Mucosa of rectum (tissue), 2 donors: ENCODE measurements around the gene PDIA3.

Experiments
- H3K27ac ChIP-seq, 2 donors: one replicate each; pipeline ENCODE4 v1.7.0; 2013; ENCODE audit warnings: inconsistent platforms in 2 of 2, low read depth in 2 of 2, low read length in 2 of 2
- H3K27me3 ChIP-seq, 2 donors: one replicate each; pipeline ENCODE4 v1.7.0; 2013; ENCODE audit warnings: low read length in 2 of 2; ENCODE audit not compliant: control insufficient read depth in 2 of 2, insufficient read depth in 2 of 2
- H3K36me3 ChIP-seq, 2 donors: one replicate each; pipeline ENCODE4 v1.7.0; 2013; ENCODE audit warnings: low read length in 2 of 2; ENCODE audit not compliant: control insufficient read depth in 2 of 2, insufficient read depth in 2 of 2
- H3K4me1 ChIP-seq, 2 donors: one replicate each; pipeline ENCODE4 v1.7.0; 2013; ENCODE audit warnings: low read length in 2 of 2, mild to moderate bottlenecking in 1 of 2; ENCODE audit not compliant: control insufficient read depth in 2 of 2, insufficient read depth in 2 of 2
- H3K4me3 ChIP-seq, 2 donors: one replicate each; pipeline ENCODE4 v1.7.0; 2013; ENCODE audit warnings: low read length in 2 of 2
- H3K9ac ChIP-seq, 2 donors: one replicate each; pipeline ENCODE4 v1.7.0; 2013; ENCODE audit warnings: low read length in 2 of 2, low read depth in 1 of 2, mild to moderate bottlenecking in 1 of 2
- H3K9me3 ChIP-seq, 2 donors: one replicate each; pipeline ENCODE4 v1.7.0; 2013; ENCODE audit warnings: low read length in 2 of 2; ENCODE audit not compliant: control insufficient read depth in 2 of 2
- donor health status: healthy.
- donor health status: Normal muscosa, but diverticular disease.

PDIA3 gene

GRCh38 chr15:43776101-43776717 is 30.0 kb downstream of the PDIA3 start:
- peaks cover 14 to 28% of the 10 kb centered on the region in 2 donors for H3K4me1 ChIP-seq
- no peaks in the 10 kb centered on the region for H3K9me3 ChIP-seq
- H3K27me3 ChIP-seq = no peaks in the 10 kb centered on the region
- peak overlapping the region; percentile 89 to 94 for H3K4me3 ChIP-seq
- peaks cover 28 to 29% of the 10 kb centered on the region in 2 donors for H3K36me3 ChIP-seq
- H3K9ac ChIP-seq = peak overlapping the region; percentile 82 to 99
- H3K27ac ChIP-seq = peak overlapping the region; percentile 94 to 96

DNA sequence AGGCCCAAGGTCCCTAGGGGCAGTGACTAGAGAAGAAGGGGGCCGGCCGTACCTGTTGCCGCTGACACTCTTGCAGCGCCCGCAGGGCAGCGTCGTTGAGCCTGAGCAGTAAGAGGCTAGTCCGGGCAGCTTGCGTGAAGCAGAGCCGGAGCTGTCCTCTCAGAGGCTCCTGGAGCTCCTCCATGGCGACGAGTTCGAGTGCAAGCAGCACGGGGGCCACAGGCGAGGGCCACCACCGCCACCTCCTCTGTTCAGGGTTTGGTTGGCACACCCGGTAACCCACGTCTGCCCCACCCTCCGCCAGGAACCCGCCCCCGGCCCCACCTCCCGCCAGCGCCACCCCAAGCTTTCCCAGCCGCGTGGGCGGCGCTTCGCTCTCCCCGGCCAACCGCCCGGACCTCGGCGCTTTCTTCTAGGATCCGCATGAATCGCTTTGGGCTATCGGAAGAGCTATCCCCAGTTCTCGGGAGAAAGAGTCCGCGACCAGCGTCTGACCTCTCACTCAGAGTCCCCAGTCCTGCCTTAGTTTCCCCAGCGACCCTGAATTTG is 30.6 kb downstream of the PDIA3 start, which contains the start of gene ELL3:
ELL3 (minus strand) TSS at position 249 of the 549 bp plus-strand sequence; CDS start at position 184, 65 bp downstream.
- H3K27ac ChIP-seq = peak within 1 kb of the TSS; percentile 94 to 96

DNA sequence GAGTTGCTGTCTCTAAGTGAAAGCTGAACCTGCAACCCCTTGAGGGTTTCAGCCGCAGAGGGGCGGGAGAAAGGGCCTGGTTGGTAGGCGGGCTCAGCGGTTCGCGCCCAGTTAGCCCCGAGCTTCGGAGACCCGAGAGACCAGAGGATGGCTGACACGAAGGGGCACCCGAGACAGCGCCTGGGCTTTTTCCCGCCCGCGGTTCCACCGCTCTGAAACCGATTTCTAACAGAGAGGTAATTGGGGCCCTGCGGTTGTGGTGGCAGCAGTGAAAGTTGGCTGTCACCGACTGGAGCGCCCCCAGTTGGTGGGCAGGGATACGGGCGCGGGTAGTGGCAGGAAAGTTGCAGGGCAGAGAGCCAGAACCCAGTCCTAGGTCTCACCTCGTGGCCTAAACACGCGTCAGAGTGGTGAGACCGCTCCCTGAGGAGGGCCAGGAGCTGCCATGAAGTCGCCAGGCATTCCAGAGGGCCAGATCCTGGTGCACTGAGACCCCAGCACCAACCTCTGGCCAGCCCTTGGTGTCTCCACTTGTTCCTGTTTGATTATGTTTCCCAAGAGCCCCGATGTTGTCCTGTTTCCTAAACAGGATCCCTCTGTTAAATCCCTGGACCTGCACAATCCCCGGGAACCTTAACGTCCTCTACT is 31.2 kb downstream of the PDIA3 start:
- peak overlapping the region; percentile 89 to 94 for H3K9ac ChIP-seq
- no peaks in the 10 kb centered on the region for H3K27me3 ChIP-seq
- H3K27ac ChIP-seq = peak overlapping the region; percentile 94 to 96
- peak overlapping the region; percentile 83 to 89 for H3K4me3 ChIP-seq
- H3K9me3 ChIP-seq = no peaks in the 10 kb centered on the region
- peaks cover 8 to 23% of the 10 kb centered on the region in 2 donors for H3K4me1 ChIP-seq
- H3K36me3 ChIP-seq = peaks cover 18 to 19% of the 10 kb centered on the region in 2 donors

More for the DNA sequence above, 30.6 kb downstream of the PDIA3 start, which contains the start of gene ELL3:
- peaks cover 23 to 24% of the 10 kb centered on the region in 2 donors for H3K36me3 ChIP-seq
- peak within 1 kb of the TSS; percentile 89 to 99 for H3K9ac ChIP-seq
- H3K9me3 ChIP-seq = no peaks in the 10 kb centered on the region
- H3K4me3 ChIP-seq = peak within 1 kb of the TSS; percentile 89 to 94
- H3K4me1 ChIP-seq = peaks cover 11 to 24% of the 10 kb centered on the region in 2 donors
- H3K27me3 ChIP-seq = no peaks in the 10 kb centered on the region

DNA sequence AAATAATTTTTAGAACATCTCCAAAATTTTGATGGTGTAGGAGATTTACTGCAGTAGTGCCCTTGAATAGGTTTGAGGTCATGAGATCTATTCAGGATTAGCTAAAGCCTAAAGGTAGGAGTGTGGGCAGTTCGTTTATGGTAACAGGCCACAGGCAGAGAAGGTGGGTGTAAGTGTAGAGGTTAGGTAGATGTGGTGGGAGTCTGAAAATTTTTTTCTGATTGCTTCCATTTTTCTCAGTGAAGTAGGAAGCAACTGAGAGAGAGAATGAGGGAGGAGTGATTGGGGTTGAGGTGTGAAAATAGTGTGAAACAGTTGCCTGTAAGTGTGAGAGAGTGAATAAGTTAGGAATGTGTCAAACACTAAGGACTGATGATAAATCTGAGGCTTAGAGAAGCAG is 32.8 kb downstream of the PDIA3 start:
- H3K27ac ChIP-seq = no peak overlapping the region
- H3K36me3 ChIP-seq = peaks cover 5 to 6% of the 10 kb centered on the region in 2 donors
- H3K4me1 ChIP-seq = peaks cover 8 to 23% of the 10 kb centered on the region in 2 donors
- H3K9me3 ChIP-seq = no peaks in the 10 kb centered on the region
- no peaks in the 10 kb centered on the region for H3K27me3 ChIP-seq
- no peak overlapping the region for H3K9ac ChIP-seq
- no peak overlapping the region for H3K4me3 ChIP-seq

DNA sequence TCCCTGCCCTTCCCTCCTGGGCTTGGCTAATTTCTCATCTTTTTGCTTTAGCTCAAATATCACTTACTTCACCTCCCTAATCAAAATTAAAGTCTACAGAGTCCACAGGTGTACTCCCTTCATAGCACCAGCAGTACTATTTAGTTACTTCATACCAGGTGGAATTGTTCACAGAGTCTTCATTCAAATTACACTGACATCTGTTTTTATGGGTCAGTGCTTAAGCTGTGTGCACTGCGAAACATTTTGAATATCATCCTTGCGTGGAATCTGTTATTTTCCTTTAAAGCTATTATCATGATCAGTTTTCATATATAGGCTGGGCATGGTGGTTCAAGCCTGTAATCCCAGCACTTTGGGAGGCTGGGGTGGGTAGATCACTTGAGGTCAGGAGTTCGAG is 43.2 kb downstream of the PDIA3 start:
- no peak overlapping the region for H3K4me3 ChIP-seq
- H3K27ac ChIP-seq = no peak overlapping the region
- H3K36me3 ChIP-seq = peaks cover 12 to 15% of the 10 kb centered on the region in 2 donors
- H3K9ac ChIP-seq = no peak overlapping the region
- H3K27me3 ChIP-seq = no peaks in the 10 kb centered on the region
- no peaks in the 10 kb centered on the region for H3K9me3 ChIP-seq
- H3K4me1 ChIP-seq = peaks cover 17 to 20% of the 10 kb centered on the region in 2 donors

DNA sequence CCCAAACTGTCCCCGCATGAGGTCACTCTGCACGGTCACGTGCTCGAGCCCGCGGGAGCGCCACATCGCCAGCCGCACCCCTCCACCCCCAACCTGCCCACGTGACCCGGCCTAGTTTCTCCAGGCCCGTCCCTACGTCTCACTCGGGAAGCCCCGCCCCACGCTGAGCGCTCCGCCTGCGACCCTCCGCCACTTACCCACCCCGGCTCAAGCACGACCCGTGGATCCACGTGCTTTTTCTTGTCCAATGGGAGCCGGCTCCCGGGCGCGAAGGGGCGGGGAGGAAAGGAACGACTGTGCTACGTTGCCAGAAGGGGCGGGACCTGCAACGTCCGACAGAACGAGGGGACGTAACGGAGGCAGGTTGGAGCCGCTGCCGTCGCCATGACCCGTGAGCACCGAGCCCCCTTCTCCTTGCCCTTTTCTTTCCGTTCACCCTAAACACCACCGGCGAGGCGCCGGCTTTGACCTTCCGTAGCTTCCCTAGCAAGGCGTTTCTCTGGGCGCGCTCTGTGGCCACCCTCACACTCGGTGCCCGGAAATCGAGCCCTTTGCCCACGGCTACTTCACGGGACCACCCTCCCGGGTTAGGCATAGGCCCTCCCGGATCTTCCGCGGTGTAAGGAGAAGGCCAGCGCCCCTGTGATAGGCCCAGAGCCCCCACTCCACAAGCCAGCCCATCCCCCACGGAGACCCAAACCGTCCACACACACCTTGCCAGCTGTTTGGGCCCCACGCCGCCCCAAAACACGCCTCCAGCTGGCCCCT is 45.9 kb downstream of the PDIA3 start, which contains the start of gene SERF2:
SERF2 (plus strand) TSS at position 328 of the 768 bp plus-strand sequence; CDS start at position 385, 57 bp downstream.
- H3K4me1 ChIP-seq = peaks cover 22 to 26% of the 10 kb centered on the region in 2 donors
- H3K9me3 ChIP-seq = no peaks in the 10 kb centered on the region
- peak within 1 kb of the TSS; percentile 98 to 99 for H3K4me3 ChIP-seq
- H3K36me3 ChIP-seq = peaks cover 38 to 40% of the 10 kb centered on the region in 2 donors
- peak within 1 kb of the TSS; percentile 99 for H3K27ac ChIP-seq
- H3K9ac ChIP-seq = peak within 1 kb of the TSS; percentile 100
- H3K27me3 ChIP-seq = no peaks in the 10 kb centered on the region

- Histone ChIP-seq H3K36me3 (peaks cover 40 to 41% of the 10 kb centered on the region in 2 donors), H3K4me3 (peak overlapping the region; percentile 98 to 99), H3K27ac (peak overlapping the region; percentile 99), H3K4me1 (peaks cover 26 to 27% of the 10 kb centered on the region in 2 donors), H3K9ac (peak overlapping the region; percentile 100), H3K27me3 (no peaks in the 10 kb centered on the region), H3K9me3 (no peaks in the 10 kb centered on the region)
These were observed 46.7 kb downstream of the PDIA3 start for GRCh38 chr15:43792761-43793476.

DNA sequence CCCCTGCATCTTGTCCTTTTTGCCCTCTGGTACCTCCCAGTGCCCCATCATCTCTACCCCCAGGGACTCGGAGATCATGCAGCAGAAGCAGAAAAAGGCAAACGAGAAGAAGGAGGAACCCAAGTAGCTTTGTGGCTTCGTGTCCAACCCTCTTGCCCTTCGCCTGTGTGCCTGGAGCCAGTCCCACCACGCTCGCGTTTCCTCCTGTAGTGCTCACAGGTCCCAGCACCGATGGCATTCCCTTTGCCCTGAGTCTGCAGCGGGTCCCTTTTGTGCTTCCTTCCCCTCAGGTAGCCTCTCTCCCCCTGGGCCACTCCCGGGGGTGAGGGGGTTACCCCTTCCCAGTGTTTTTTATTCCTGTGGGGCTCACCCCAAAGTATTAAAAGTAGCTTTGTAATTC is 47.4 kb downstream of the PDIA3 start:
- H3K27ac ChIP-seq = peak overlapping the region; percentile 99
- H3K4me3 ChIP-seq = peak overlapping the region; percentile 98 to 99

GRCh38 chr15:43794269-43795037 is 48.2 kb downstream of the PDIA3 start:
- H3K27ac ChIP-seq = no peak overlapping the region
- H3K4me3 ChIP-seq = peak overlapping the region in 1 of 2 donors; percentile 98
- no peaks in the 10 kb centered on the region for H3K27me3 ChIP-seq
- peaks cover 38 to 40% of the 10 kb centered on the region in 2 donors for H3K4me1 ChIP-seq
- H3K36me3 ChIP-seq = peaks cover 40 to 48% of the 10 kb centered on the region in 2 donors
- H3K9me3 ChIP-seq = no peaks in the 10 kb centered on the region
- peak overlapping the region in 1 of 2 donors; percentile 10 for H3K9ac ChIP-seq

More for the DNA sequence above, 47.4 kb downstream of the PDIA3 start:
- peaks cover 32% of the 10 kb centered on the region in 2 donors for H3K4me1 ChIP-seq
- peak overlapping the region; percentile 100 for H3K9ac ChIP-seq
- no peaks in the 10 kb centered on the region for H3K9me3 ChIP-seq
- peaks cover 40 to 44% of the 10 kb centered on the region in 2 donors for H3K36me3 ChIP-seq
- H3K27me3 ChIP-seq = no peaks in the 10 kb centered on the region
